ENCODE measurements around the gene MYLK.
"Not testable (repeated sequence)": the region's sequence is repeated elsewhere in the genome, so short reads cannot be mapped to it uniquely, and the experiment has no call there.

Gene MYLK

GRCh38 chr3:123611082-123611481 lies 273.1 kb downstream of the MYLK start:
- Histone ChIP-seq H3K9me3 (ENCODE audit: low read depth, low read length) (no peaks in the 10 kb centered on the region), H3K27ac (no peak overlapping the region), H3K9ac (ENCODE audit: insufficient read length) (no peak overlapping the region), H3K4me3 (no peak overlapping the region), H3K36me3 (ENCODE audit: insufficient read depth, low read length) (no peaks in the 10 kb centered on the region; the same call in 1 of the 2 replicates)
- TF ChIP-seq FOXP2 (optimal IDR thresholded peaks at IDR 0.05; ENCODE audit: control extremely low read depth, extremely low read length, insufficient read depth) (no peak), EZH2 (IDR thresholded peaks at IDR 0.05) (no peak), POLR2AphosphoS5 (IDR thresholded peaks at IDR 0.05; ENCODE audit: borderline replicate concordance, low read depth, low read length) (no peak)
- no peak for DNase-seq (ENCODE audit: low read depth, low spot score)

GRCh38 chr3:123610331-123610730 lies 273.8 kb downstream of the MYLK start:
- DNase-seq (ENCODE audit: low read depth, low spot score), result no peak
- Histone ChIP-seq H3K36me3 (ENCODE audit: insufficient read depth, low read length) (no peaks in the 10 kb centered on the region; the same call in 1 of the 2 replicates), H3K9ac (ENCODE audit: insufficient read length) (no peak overlapping the region), H3K27ac (no peak overlapping the region), H3K9me3 (ENCODE audit: low read depth, low read length) (no peaks in the 10 kb centered on the region), H3K4me3 (no peak overlapping the region)
- no peak for TF ChIP-seq EZH2 (IDR thresholded peaks at IDR 0.05)
- TF ChIP-seq FOXP2 (optimal IDR thresholded peaks at IDR 0.05; ENCODE audit: control extremely low read depth, extremely low read length, insufficient read depth), result no peak
- TF ChIP-seq POLR2AphosphoS5 (IDR thresholded peaks at IDR 0.05; ENCODE audit: borderline replicate concordance, low read depth, low read length), result no peak

DNA sequence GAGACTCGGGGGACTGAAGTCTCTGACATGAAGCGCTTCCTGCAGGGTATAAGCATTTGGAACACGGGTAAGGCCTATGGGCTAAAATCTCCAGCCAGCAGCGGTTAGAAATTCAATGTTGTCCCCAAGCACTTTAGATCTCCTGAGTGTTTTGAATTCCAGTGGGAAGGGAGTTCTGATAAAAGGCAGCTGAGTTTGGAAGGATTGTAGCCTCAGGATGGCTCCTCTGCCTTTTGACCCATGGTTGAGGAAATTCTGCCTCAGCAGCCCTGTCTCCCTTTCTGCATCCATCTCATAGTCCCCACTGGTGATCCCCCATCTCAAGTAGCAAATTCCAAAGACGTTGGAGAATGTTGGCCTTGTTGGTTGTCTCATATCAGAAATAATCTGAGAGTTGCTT lies 275.1 kb downstream of the MYLK start:
- H3K36me3 ChIP-seq (ENCODE audit: insufficient read depth, low read length), result no peaks in the 10 kb centered on the region; the same call in 1 of the 2 replicates
- no peak overlapping the region for H3K4me3 ChIP-seq
- H3K9ac ChIP-seq (ENCODE audit: insufficient read length), result no peak overlapping the region
- H3K9me3 ChIP-seq (ENCODE audit: low read depth, low read length), result no peaks in the 10 kb centered on the region
- no peak for DNase-seq (ENCODE audit: low read depth, low spot score)
- no peak overlapping the region for H3K27ac ChIP-seq
- TF ChIP-seq POLR2AphosphoS5 (IDR thresholded peaks at IDR 0.05; ENCODE audit: borderline replicate concordance, low read depth, low read length) (no peak), FOXP2 (optimal IDR thresholded peaks at IDR 0.05; ENCODE audit: control extremely low read depth, extremely low read length, insufficient read depth) (no peak), EZH2 (IDR thresholded peaks at IDR 0.05) (no peak)

DNA sequence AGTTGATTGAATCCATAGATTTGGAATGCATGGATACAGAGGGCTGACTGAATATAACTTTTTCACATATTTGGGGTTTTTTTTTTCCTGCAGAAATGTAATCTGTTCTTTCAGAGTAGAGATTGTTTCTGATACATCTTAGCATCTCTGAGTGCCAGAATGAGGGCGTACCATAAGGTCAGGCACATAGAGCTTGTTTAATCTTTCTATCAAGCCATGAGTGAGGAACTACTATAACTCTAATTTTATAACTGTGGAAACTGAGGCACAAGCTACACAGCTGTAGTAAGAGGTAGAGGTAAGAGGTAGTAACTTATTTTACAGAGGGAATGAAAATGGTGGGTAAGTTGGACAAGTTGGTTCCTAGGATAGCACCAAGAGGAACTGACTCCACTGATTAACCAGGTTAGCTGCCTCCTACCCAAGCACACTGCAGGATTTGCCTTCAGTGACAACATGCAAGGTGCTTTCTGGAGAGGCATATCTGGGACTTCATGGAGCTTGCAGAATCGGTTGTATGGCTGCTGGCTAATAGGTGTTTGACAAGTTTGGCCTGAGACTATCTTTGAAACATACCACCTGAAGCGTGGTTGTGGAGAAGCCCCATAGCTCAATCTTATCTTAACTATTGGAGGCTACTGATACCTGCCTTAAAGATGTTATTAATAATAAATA lies 275.7 kb downstream of the MYLK start:
- no peaks in the 10 kb centered on the region for H3K9me3 ChIP-seq (ENCODE audit: low read depth, low read length)
- no peaks in the 10 kb centered on the region; the same call in 1 of the 2 replicates for H3K36me3 ChIP-seq (ENCODE audit: insufficient read depth, low read length)
- TF ChIP-seq POLR2AphosphoS5 (IDR thresholded peaks at IDR 0.05; ENCODE audit: borderline replicate concordance, low read depth, low read length), result no peak
- no peak for TF ChIP-seq FOXP2 (optimal IDR thresholded peaks at IDR 0.05; ENCODE audit: control extremely low read depth, extremely low read length, insufficient read depth)
- TF ChIP-seq EZH2 (IDR thresholded peaks at IDR 0.05), result no peak
- H3K27ac ChIP-seq, result no peak overlapping the region
- H3K9ac ChIP-seq (ENCODE audit: insufficient read length), result no peak overlapping the region
- H3K4me3 ChIP-seq, result no peak overlapping the region
- DNase-seq (ENCODE audit: low read depth, low spot score), result no peak

- no peaks in the 10 kb centered on the region for H3K9me3 ChIP-seq (ENCODE audit: low read depth, low read length)
- H3K36me3 ChIP-seq (ENCODE audit: insufficient read depth, low read length), result no peaks in the 10 kb centered on the region
- no peak for TF ChIP-seq EZH2 (IDR thresholded peaks at IDR 0.05)
- no peak for TF ChIP-seq FOXP2 (optimal IDR thresholded peaks at IDR 0.05; ENCODE audit: control extremely low read depth, extremely low read length, insufficient read depth)
- no peak for TF ChIP-seq POLR2AphosphoS5 (IDR thresholded peaks at IDR 0.05; ENCODE audit: borderline replicate concordance, low read depth, low read length)
- no peak overlapping the region for H3K4me3 ChIP-seq
- DNase-seq (ENCODE audit: low read depth, low spot score), result no peak
- H3K9ac ChIP-seq (ENCODE audit: insufficient read length), result no peak overlapping the region
- no peak overlapping the region for H3K27ac ChIP-seq
Observed at GRCh38 chr3:123606527-123606926, 277.6 kb downstream of the MYLK start.

GRCh38 chr3:123605789-123606234 lies 278.3 kb downstream of the MYLK start:
- Histone ChIP-seq H3K36me3 (ENCODE audit: insufficient read depth, low read length) (no peaks in the 10 kb centered on the region), H3K4me3 (no peak overlapping the region), H3K9me3 (ENCODE audit: low read depth, low read length) (no peaks in the 10 kb centered on the region), H3K9ac (ENCODE audit: insufficient read length) (no peak overlapping the region), H3K27ac (no peak overlapping the region)
- TF ChIP-seq EZH2 (IDR thresholded peaks at IDR 0.05) (no peak), POLR2AphosphoS5 (IDR thresholded peaks at IDR 0.05; ENCODE audit: borderline replicate concordance, low read depth, low read length) (no peak), FOXP2 (optimal IDR thresholded peaks at IDR 0.05; ENCODE audit: control extremely low read depth, extremely low read length, insufficient read depth) (no peak)
- DNase-seq (ENCODE audit: low read depth, low spot score), result no peak

GRCh38 chr3:123603153-123603552 lies 281.0 kb downstream of the MYLK start:
- not testable (repeated sequence) for H3K4me3 ChIP-seq; H3K9me3 ChIP-seq (ENCODE audit: low read depth, low read length); H3K36me3 ChIP-seq (ENCODE audit: insufficient read depth, low read length); DNase-seq (ENCODE audit: low read depth, low spot score); H3K9ac ChIP-seq (ENCODE audit: insufficient read length); H3K27ac ChIP-seq

- no peak overlapping the region for H3K27ac ChIP-seq
Observed at GRCh38 chr3:123602325-123602724, 281.8 kb downstream of the MYLK start.

GRCh38 chr3:123600863-123601262 lies 283.3 kb downstream of the MYLK start:
- not testable (repeated sequence) for H3K36me3 ChIP-seq (ENCODE audit: insufficient read depth, low read length); H3K9ac ChIP-seq (ENCODE audit: insufficient read length); H3K9me3 ChIP-seq (ENCODE audit: low read depth, low read length); H3K27ac ChIP-seq; H3K4me3 ChIP-seq; DNase-seq (ENCODE audit: low read depth, low spot score)

More at GRCh38 chr3:123602325-123602724, 281.8 kb downstream of the MYLK start:
- H3K4me3 ChIP-seq, result no peak overlapping the region
- no peaks in the 10 kb centered on the region for H3K36me3 ChIP-seq (ENCODE audit: insufficient read depth, low read length)
- H3K9me3 ChIP-seq (ENCODE audit: low read depth, low read length), result no peaks in the 10 kb centered on the region
- no peak for TF ChIP-seq FOXP2 (optimal IDR thresholded peaks at IDR 0.05; ENCODE audit: control extremely low read depth, extremely low read length, insufficient read depth)
- TF ChIP-seq POLR2AphosphoS5 (IDR thresholded peaks at IDR 0.05; ENCODE audit: borderline replicate concordance, low read depth, low read length), result no peak
- TF ChIP-seq EZH2 (IDR thresholded peaks at IDR 0.05), result no peak
- no peak for DNase-seq (ENCODE audit: low read depth, low spot score)
- no peak overlapping the region for H3K9ac ChIP-seq (ENCODE audit: insufficient read length)

All from SK-N-MC (cell line).